HG03432 (cell line): ENCODE measurements around the gene PCDHA7.
"Not testable (repeated sequence)": the region's sequence is repeated elsewhere in the genome, so short reads cannot be mapped to it uniquely, and the experiment has no call there.

ENCODE experiments used
- ATAC-seq: cut with Tn5 transposase; IDR thresholded peaks from one replicate; pipeline ENCODE4 v1.9.1; 2021; ENCODE audit warnings: mild to moderate bottlenecking, moderate library complexity; ENCODE audit not compliant: unreplicated experiment

The PCDHA7 gene

GRCh38 chr5:140862441-140863295 lies 28.6 kb downstream of the PCDHA7 start:
- no peak for ATAC-seq

DNA sequence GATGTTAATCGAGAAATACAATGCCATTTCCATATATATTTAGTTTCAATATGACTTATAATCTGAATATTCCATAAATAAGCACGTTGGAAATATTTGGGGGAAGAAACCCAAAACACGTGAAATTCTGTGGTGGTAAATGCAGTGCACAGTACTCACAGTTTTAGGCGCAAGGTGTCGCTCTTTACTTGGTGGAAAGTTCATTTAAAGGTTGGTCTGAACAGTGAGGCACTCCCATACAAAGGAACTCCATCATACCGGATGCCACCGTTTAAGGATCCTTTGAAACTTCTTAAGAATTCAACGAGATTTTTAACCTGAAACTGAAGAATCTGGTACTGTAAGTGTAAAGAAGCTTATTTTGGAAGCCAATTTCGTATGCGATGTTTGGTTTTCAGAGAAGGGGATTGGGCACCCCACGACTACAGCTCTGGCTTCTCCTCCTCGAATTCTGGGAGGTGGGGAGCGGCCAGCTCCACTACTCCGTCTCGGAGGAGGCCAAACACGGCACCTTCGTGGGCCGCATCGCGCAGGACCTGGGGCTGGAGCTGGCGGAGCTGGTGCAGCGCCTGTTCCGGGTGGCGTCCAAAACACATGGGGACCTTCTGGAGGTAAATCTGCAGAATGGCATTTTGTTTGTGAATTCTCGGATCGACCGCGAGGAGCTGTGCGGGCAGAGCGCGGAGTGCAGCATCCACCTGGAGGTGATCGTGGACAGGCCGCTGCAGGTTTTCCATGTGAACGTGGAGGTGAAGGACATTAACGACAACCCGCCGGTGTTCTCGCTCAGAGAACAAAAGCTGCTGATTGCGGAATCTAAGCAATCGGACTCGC lies 34.9 kb downstream of the PCDHA7 start, which contains the start of gene PCDHA11:
Gene PCDHA11, plus strand, starts transcription at position 237 of the 834 bp plus-strand sequence. Its CDS starts 147 bp downstream, at position 384.
- ATAC-seq, result no peak

GRCh38 chr5:140869555-140869886 lies 35.5 kb downstream of the PCDHA7 start:
- ATAC-seq, result no peak

GRCh38 chr5:140870221-140871201 lies 36.4 kb downstream of the PCDHA7 start:
- ATAC-seq, result no peak

DNA sequence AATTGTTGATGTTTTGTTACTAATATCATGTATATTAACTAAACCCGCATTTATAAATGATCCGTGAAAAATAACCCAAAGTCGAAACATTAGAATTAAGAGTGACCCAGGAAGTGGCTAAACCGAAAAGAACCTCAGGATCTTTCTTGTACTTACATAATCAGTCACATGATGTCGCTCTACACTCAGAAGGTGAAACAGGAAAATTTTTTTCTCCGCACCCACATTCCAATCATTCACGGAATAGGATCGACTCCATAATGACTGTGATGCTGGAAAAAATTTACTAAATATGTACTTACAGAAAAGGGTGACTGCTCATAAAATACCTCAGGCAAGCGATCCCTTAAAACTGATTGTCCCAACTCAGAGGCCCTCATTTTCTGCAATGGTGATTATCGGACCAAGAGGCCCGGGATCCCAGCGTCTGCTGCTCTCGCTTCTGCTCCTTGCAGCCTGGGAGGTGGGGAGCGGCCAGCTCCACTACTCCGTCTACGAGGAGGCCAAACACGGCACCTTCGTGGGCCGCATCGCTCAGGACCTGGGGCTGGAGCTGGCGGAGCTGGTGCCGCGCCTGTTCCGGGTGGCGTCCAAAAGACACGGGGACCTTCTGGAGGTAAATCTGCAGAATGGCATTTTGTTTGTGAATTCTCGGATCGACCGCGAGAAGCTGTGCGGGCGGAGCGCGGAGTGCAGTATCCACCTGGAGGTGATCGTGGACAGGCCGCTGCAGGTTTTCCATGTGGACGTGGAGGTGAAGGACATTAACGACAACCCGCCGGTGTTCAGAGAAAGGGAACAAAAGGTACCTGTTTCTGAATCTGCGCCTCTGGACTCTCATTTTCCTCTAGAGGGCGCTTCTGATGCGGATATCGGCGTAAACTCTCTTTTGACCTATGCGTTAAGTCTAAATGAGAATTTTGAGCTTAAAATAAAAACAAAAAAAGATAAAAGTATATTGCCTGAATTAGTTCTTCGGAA lies 41.3 kb downstream of the PCDHA7 start, which contains the start of gene PCDHA12:
Gene PCDHA12, plus strand, starts transcription at position 224 of the 981 bp plus-strand sequence. Its CDS starts 165 bp downstream, at position 389.
- no peak for ATAC-seq

DNA sequence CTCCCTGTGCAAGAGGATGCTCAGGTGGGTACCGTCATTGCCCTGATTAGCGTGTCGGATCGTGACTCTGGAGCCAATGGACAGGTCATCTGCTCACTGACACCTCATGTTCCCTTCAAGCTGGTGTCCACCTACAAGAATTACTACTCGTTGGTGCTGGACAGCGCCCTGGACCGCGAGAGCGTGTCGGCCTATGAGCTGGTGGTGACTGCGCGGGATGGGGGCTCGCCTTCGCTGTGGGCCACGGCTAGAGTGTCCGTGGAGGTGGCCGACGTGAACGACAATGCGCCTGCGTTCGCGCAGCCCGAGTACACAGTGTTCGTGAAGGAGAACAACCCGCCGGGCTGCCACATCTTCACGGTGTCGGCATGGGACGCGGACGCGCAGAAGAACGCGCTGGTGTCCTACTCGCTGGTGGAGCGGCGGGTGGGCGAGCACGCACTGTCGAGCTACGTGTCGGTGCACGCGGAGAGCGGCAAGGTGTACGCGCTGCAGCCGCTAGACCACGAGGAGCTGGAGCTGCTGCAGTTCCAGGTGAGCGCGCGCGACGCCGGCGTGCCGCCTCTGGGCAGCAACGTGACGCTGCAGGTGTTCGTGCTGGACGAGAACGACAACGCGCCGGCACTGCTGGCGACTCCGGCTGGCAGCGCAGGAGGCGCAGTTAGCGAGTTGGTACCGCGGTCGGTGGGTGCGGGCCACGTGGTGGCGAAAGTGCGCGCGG lies 42.6 kb downstream of the PCDHA7 start:
- not testable (repeated sequence) for ATAC-seq

DNA sequence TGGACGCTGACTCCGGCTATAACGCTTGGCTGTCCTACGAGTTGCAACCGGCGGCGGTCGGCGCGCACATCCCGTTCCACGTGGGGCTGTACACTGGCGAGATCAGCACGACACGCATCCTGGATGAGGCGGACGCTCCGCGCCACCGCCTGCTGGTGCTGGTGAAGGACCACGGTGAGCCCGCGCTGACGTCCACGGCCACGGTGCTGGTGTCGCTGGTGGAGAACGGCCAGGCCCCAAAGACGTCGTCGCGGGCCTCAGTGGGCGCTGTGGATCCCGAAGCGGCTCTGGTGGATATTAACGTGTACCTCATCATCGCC lies 43.2 kb downstream of the PCDHA7 start:
- no peak for ATAC-seq

- no peak for ATAC-seq
These were observed 48.0 kb downstream of the PCDHA7 start, which contains the start of gene PCDHA13 for GRCh38 chr5:140881889-140882590. Gene PCDHA13 (plus strand): TSS chr5:140882124. CDS start chr5:140882269, 145 bp downstream.

DNA sequence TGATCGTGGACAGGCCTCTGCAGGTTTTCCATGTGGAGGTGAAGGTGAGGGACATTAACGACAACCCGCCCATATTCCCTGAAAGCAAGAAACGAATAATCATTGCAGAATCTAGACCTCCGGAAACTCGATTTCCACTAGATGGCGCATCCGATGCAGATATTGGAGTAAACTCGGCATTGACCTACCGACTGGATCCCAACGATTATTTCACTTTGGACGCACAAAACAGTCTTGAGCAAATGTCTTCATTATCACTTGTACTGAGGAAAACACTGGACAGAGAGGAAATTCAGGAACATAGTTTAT lies 48.5 kb downstream of the PCDHA7 start:
- no peak for ATAC-seq

DNA sequence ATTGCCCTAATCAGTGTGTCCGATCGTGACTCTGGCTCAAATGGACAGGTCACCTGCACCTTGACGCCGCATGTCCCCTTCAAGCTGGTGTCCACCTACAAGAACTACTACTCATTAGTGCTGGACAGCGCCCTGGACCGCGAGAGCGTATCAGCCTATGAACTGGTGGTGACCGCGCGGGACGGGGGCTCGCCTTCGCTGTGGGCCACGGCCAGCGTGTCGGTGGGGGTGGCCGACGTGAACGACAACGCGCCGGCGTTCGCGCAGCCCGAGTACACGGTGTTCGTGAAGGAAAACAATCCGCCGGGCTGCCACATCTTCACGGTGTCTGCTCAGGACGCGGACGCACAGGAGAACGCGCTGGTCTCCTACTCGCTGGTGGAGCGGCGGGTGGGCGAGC lies 49.3 kb downstream of the PCDHA7 start:
- ATAC-seq, result no peak

GRCh38 chr5:140883927-140884697 lies 50.0 kb downstream of the PCDHA7 start:
- ATAC-seq, result no peak
